Gastrocnemius medialis (tissue), 4 donors: ENCODE data around the gene KRTAP10-6.

Source experiments
- POLR2A ChIP-seq, 2 donors: fragments of 450-650 bp; IDR thresholded peaks; one replicate each; pipeline ENCODE4 v1.6.1; 2017; ENCODE audit warnings: antibody characterized with exemption in 2 of 2, mild to moderate bottlenecking in 2 of 2, moderate library complexity in 2 of 2
- TF ChIP-seq, protein P1 (sequence below), 5 experiments: fragments of 450-650 bp in 3 of 5; fragments of 200-600 bp in 2 of 5; sonication (generic) in 2 of 5; IDR thresholded peaks in 4 of 5; conservative IDR thresholded peaks in 1 of 5; 1 replicate in 4 of 5; 2 replicates in 1 of 5; pipeline ENCODE4 v1.5.1; 2016 to 2019; ENCODE audit warnings: antibody characterized with exemption in 5 of 5, mild to moderate bottlenecking in 3 of 5, moderate library complexity in 3 of 5

- no peak for TF ChIP-seq POLR2A (IDR thresholded peaks at IDR 0.05)
- TF ChIP-seq, protein P1, sequence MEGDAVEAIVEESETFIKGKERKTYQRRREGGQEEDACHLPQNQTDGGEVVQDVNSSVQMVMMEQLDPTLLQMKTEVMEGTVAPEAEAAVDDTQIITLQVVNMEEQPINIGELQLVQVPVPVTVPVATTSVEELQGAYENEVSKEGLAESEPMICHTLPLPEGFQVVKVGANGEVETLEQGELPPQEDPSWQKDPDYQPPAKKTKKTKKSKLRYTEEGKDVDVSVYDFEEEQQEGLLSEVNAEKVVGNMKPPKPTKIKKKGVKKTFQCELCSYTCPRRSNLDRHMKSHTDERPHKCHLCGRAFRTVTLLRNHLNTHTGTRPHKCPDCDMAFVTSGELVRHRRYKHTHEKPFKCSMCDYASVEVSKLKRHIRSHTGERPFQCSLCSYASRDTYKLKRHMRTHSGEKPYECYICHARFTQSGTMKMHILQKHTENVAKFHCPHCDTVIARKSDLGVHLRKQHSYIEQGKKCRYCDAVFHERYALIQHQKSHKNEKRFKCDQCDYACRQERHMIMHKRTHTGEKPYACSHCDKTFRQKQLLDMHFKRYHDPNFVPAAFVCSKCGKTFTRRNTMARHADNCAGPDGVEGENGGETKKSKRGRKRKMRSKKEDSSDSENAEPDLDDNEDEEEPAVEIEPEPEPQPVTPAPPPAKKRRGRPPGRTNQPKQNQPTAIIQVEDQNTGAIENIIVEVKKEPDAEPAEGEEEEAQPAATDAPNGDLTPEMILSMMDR (IDR thresholded peaks at IDR 0.05 in 4 of 5, conservative IDR thresholded peaks at IDR 0.05 in 1 of 5): no peak
Measured at GRCh38 chr21:44571296-44571695, 21.0 kb downstream of the KRTAP10-6 start.
